K562 (cell line): ENCODE data around the gene SLC4A2. TPM values are rescaled to one million over a fixed set of nuclear protein-coding genes. Genes with fewer than 3 reads are reported as not detected.

Experiments used
- ATAC-seq: fragments of 200-7000 bp; cut with Tn5 transposase; 3 replicates; pipeline ENCODE4 v1.9.1; 2020; ENCODE audit warnings: moderate library complexity
- BruUV-seq: library from RNA; stranded (reverse); fragments of 400-500 nt; replicated peaks from 2 replicates; lab custom pipeline; 2021; lab: Mats Ljungman, UMichigan
- CTCF ChIA-PET: fragments of 300-600 bp; formaldehyde crosslinking; extraction: SDS; loops from one replicate; lab custom pipeline; 2021; ENCODE audit warnings: low intra/inter-chr PET ratio; lab: Yijun Ruan, JAX
- POLR2A ChIA-PET: fragments of 300-600, 350-650 bp; sonication (Branson Sonifier 250); formaldehyde crosslinking; extraction: SDS; loops from one replicate; lab custom pipeline; 2021; ENCODE audit warnings: antibody characterized with exemption, inconsistent platforms; lab: Yijun Ruan, JAX
- DNase-seq, 4 experiments: peaks; one replicate each; pipeline versions ENCODE4 v3.0.0 to v3.0.0-alpha.2; 2011 to 2018; ENCODE audit warnings: low spot score in 3 of 4, mixed read lengths in 3 of 4; ENCODE audit errors: extremely low read depth in 1 of 4
- FAIRE-seq: peaks from 2 replicates; lab custom pipeline; 2011; peaks lifted over from hg19 to GRCh38; lab: Jason Lieb, UNC
- H2AFZ ChIP-seq: 2 replicates; pipeline ENCODE4 v1.6.0; 2011; ENCODE audit warnings: low read depth, low read length, control low read depth, inconsistent platforms
- H3K27ac ChIP-seq: fragments of 200-600 bp; 3 replicates; pipeline ENCODE4 v1.8.0; 2011; ENCODE audit warnings: low read depth, mild to moderate bottlenecking, control low read depth, inconsistent platforms, low read length, moderate library complexity, mixed read lengths; ENCODE audit errors: extremely low read depth
- H3K27me3 ChIP-seq, 2 experiments: fragments of 300-600 bp in 1 of 2; 2 replicates in 1 of 2; 3 replicates in 1 of 2; pipeline versions ENCODE4 v1.6.0 to v1.8.0; 2011; ENCODE audit warnings: inconsistent platforms in 2 of 2, low read length in 2 of 2, mild to moderate bottlenecking in 1 of 2, mixed read lengths in 1 of 2, moderate library complexity in 1 of 2; ENCODE audit not compliant: control insufficient read depth in 2 of 2, insufficient read depth in 2 of 2
- H3K36me3 ChIP-seq: fragments of 300-600 bp; 3 replicates; pipeline ENCODE4 v1.8.0; 2011; ENCODE audit warnings: mild to moderate bottlenecking, low read length, inconsistent platforms; ENCODE audit not compliant: control insufficient read depth, insufficient read depth
- H3K4me1 ChIP-seq, 2 experiments: fragments of 200-600 bp in 1 of 2; replicated peaks in 1 of 2; 2 replicates in 1 of 2; 3 replicates in 1 of 2; pipeline versions ENCODE4 v1.5.1 to v1.8.0; 2011; ENCODE audit warnings: inconsistent platforms in 2 of 2, low read length in 2 of 2, mild to moderate bottlenecking in 1 of 2, mixed read lengths in 1 of 2, moderate library complexity in 1 of 2; ENCODE audit not compliant: control insufficient read depth in 2 of 2, insufficient read depth in 2 of 2
- H3K4me2 ChIP-seq: 2 replicates; pipeline ENCODE4 v1.6.1; 2011; ENCODE audit warnings: low read length, control low read depth, inconsistent platforms, mixed read lengths; ENCODE audit not compliant: insufficient read depth
- H3K4me3 ChIP-seq: fragments of 200-600 bp; sonication (generic), shearing (Covaris generic); 2 replicates; pipeline ENCODE4 v1.5.1; 2016; ENCODE audit warnings: control low read depth, inconsistent platforms
- H3K79me2 ChIP-seq: fragments of 200-600 bp; 3 replicates; pipeline ENCODE4 v1.8.0; 2011; ENCODE audit warnings: low read length, inconsistent platforms; ENCODE audit not compliant: control insufficient read depth, insufficient read depth
- H3K9ac ChIP-seq, 2 experiments: 2 replicates each; pipeline versions ENCODE4 v1.6.0 to v1.6.1; 2011; ENCODE audit warnings: low read depth in 2 of 2, low read length in 2 of 2, control low read depth in 1 of 2, inconsistent platforms in 1 of 2, mild to moderate bottlenecking in 1 of 2, mixed read lengths in 1 of 2; ENCODE audit not compliant: insufficient read depth in 1 of 2
- H3K9me1 ChIP-seq: one replicate; pipeline ENCODE4 v1.6.0; 2011; ENCODE audit warnings: inconsistent platforms, mild to moderate bottlenecking, low read length, moderate library complexity; ENCODE audit not compliant: control insufficient read depth, insufficient read depth
- H3K9me3 ChIP-seq: replicated peaks from 2 replicates; pipeline ENCODE4 v1.5.1; 2011; ENCODE audit warnings: low read depth, low read length, inconsistent platforms; ENCODE audit not compliant: control insufficient read depth, insufficient read depth
- H4K20me1 ChIP-seq: replicated peaks from 2 replicates; pipeline ENCODE4 v1.6.1; 2011; ENCODE audit warnings: low read length, inconsistent platforms, mixed read lengths; ENCODE audit not compliant: control insufficient read depth, insufficient read depth
- CREB1 ChIP-seq, 2 experiments: sonication (generic) in 1 of 2; formaldehyde crosslinking in 1 of 2; IDR thresholded peaks; 2 replicates each; pipeline versions ENCODE4 v1.6.1 to v1.8.0; 2012 to 2022; ENCODE audit warnings: inconsistent platforms in 1 of 2, mild to moderate bottlenecking in 1 of 2, missing genetic modification reagents in 1 of 2, moderate library complexity in 1 of 2
- CREB3L1 ChIP-seq: fragments of 450-650 bp; IDR thresholded peaks from 2 replicates; pipeline ENCODE4 v1.6.1; 2014; ENCODE audit warnings: low read depth, mild to moderate bottlenecking, moderate library complexity, borderline replicate concordance
- GATA2 ChIP-seq: sonication (generic); formaldehyde crosslinking; IDR thresholded peaks from 2 replicates; pipeline ENCODE4 v1.4.0; 2020; ENCODE audit warnings: mild to moderate bottlenecking, missing genetic modification reagents
- POLR2B ChIP-seq: fragments of 450-650 bp; IDR thresholded peaks from 2 replicates; pipeline ENCODE4 v1.6.1; 2018; ENCODE audit warnings: low read depth; ENCODE audit not compliant: partially characterized antibody
- SNIP1 ChIP-seq: fragments of 450-650 bp; IDR thresholded peaks from 2 replicates; pipeline ENCODE4 v1.7.1; 2017; ENCODE audit warnings: low read depth, mild to moderate bottlenecking
- SRSF7 ChIP-seq: fragments of 200-400 bp; formaldehyde crosslinking; optimal IDR thresholded peaks from 2 replicates; pipeline ENCODE3; 2017; ENCODE audit warnings: mild to moderate bottlenecking, low read depth, low read length
- ZBTB9 ChIP-seq: fragments of 450-650 bp; formaldehyde crosslinking; IDR thresholded peaks from 2 replicates; pipeline ENCODE4 v1.4.0; 2020; ENCODE audit warnings: mild to moderate bottlenecking, moderate library complexity
- ZNF23 ChIP-seq: fragments of 250-450 bp; sonication (Bioruptor Pico); IDR thresholded peaks from 2 replicates; pipeline ENCODE4 v1.4.0; 2020; ENCODE audit warnings: mild to moderate bottlenecking
- ZNF785 ChIP-seq: fragments of 250-450 bp; sonication (Bioruptor Pico); IDR thresholded peaks from 2 replicates; pipeline ENCODE4 v1.4.0; 2020; ENCODE audit warnings: mild to moderate bottlenecking
- WGBS: fragments of 100-300 bp; shearing (Covaris generic); methylation state at CpG from one replicate; pipeline ENCODE4 v1.1.6; 2016; ENCODE audit warnings: low coverage, mixed read lengths; ENCODE audit not compliant: insufficient coverage; ENCODE audit errors: missing lambda C conversion rate; 5-methylcytosine and 5-hydroxymethylcytosine counted together
- in situ Hi-C: fragments of 300-500 bp; cut with MboI; formaldehyde crosslinking; loops from 4 replicates; pipeline ENCODE4 v1.15.0; 2018; ENCODE audit warnings: inconsistent platforms, mixed read lengths
- intact Hi-C: fragments of 100-400 bp; cut with micrococcal nuclease; formaldehyde crosslinking; loops from 2 replicates; pipeline ENCODE4 v1.14.2; 2022
- polyA plus RNA-seq, 8 experiments: library from polyadenylated mRNA; depleted of rRNA in 4 of 8; stranded (reverse) in 5 of 8; unstranded in 3 of 8; fragments of >200 nt; fragmentation: Nextera tagmentation in 2 of 8; fragmentation: Illumina TruSeq in 1 of 8; extraction: Ambion mirVana in 2 of 8; extraction: Trizol in 1 of 8; gene quantifications; 2 replicates each; pipeline versions ENCODE4 v1.2.1 to v1.2.3, GENCODE V29; 2011 to 2014; ENCODE audit warnings: inconsistent platforms in 1 of 8, missing spikeins in 1 of 8
- total RNA-seq, 7 experiments: library from RNA; depleted of rRNA in 6 of 7; stranded (reverse); fragments of >200 nt in 6 of 7; fragmentation: Illumina TruSeq in 2 of 7; extraction: Trizol in 2 of 7; gene quantifications; 2 replicates each; pipeline versions ENCODE4 v1.2.1 to v1.2.3, GENCODE V29; 2011 to 2021; ENCODE audit warnings: low replicate concordance in 1 of 7
- TF ChIP-seq, protein P1 (sequence below): sonication (generic); formaldehyde crosslinking; IDR thresholded peaks from 2 replicates; pipeline ENCODE4 v1.8.0; 2022; ENCODE audit warnings: mild to moderate bottlenecking, missing genetic modification reagents, borderline replicate concordance
- TF ChIP-seq, protein P2 (sequence below): sonication (generic); formaldehyde crosslinking; IDR thresholded peaks from 2 replicates; pipeline ENCODE4 v1.8.0; 2022; ENCODE audit warnings: mild to moderate bottlenecking, missing genetic modification reagents

SLC4A2 gene
- total and polyA plus RNA-seq, 9 of the 15 experiments (the other 6 are each of a cell fraction or from before 2014, with no cell fraction given), result 11.4 to 375 (median 130) TPM

GRCh38 chr7:151113344-151114150 lies 54.2 kb downstream of the SLC4A2 start (continued):
- TF ChIP-seq CREB3L1 (no peak), ZNF23 (no peak), ZNF785 (no peak), SRSF7 (no peak)

GRCh38 chr7:151114151-151115090 lies 55.0 kb downstream of the SLC4A2 start:
- Histone ChIP-seq H3K9me3 (no peaks in the 10 kb centered on the region), H3K9me1 (peaks cover 13% of the 10 kb centered on the region), H4K20me1 (peaks cover 68% of the 10 kb centered on the region), H3K27ac (peak overlapping the region; percentile 56; the same call in 1 of the 3 replicates), H3K79me2 (peaks cover 65% of the 10 kb centered on the region), H3K4me1 (peaks cover 32 to 70% of the 10 kb centered on the region in 2 experiments), H3K27me3 (no peaks in the 10 kb centered on the region), H3K9ac (peak overlapping the region in 1 of 2 experiments; percentile 49; a peak in 2 of 4 replicates), H3K4me2 (peak overlapping the region; percentile 22; the same call in 1 of the 2 replicates), H3K36me3 (peaks cover 66% of the 10 kb centered on the region; the same call in 2 of the 3 replicates), H2AFZ (no peak overlapping the region), H3K4me3 (no peak overlapping the region)
- intact Hi-C loops, result loop anchor here (5.0 kb wide), 2 partner anchors 152 to 217 kb away; no protein-coding TSS in a partner anchor
- BruUV-seq, result no TSS peak
- ChIA-PET CTCF (interaction anchor here (0.6 kb wide), 1 partner anchor 54 kb away, joined by 6 read pairs; no protein-coding TSS in a partner anchor), POLR2A (no interaction called here)
- DNase-seq (no peak), FAIRE-seq (no peak), ATAC-seq (no peak)
- 83% methylated on average over 32 of the region's 101 CpGs for WGBS
- in situ Hi-C loops, result no loop called here
- no peak for TF ChIP-seq ZBTB9 (CRISPR knock-in tag)
- TF ChIP-seq SNIP1, result no peak
- TF ChIP-seq, protein P1, sequence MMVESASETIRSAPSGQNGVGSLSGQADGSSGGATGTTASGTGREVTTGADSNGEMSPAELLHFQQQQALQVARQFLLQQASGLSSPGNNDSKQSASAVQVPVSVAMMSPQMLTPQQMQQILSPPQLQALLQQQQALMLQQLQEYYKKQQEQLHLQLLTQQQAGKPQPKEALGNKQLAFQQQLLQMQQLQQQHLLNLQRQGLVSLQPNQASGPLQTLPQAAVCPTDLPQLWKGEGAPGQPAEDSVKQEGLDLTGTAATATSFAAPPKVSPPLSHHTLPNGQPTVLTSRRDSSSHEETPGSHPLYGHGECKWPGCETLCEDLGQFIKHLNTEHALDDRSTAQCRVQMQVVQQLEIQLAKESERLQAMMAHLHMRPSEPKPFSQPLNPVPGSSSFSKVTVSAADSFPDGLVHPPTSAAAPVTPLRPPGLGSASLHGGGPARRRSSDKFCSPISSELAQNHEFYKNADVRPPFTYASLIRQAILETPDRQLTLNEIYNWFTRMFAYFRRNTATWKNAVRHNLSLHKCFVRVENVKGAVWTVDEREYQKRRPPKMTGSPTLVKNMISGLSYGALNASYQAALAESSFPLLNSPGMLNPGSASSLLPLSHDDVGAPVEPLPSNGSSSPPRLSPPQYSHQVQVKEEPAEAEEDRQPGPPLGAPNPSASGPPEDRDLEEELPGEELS (CRISPR knock-in tag), result 0 out of 2 replicates have a peak, but pooled peaks have one; percentile 48
- no peak for TF ChIP-seq CREB1 (IDR thresholded peaks at IDR 0.05)
- TF ChIP-seq CREB1 (CRISPR knock-in tag; IDR thresholded peaks at IDR 0.05), result peak; percentile 34; the same call in 1 of the 2 replicates
- 0 out of 2 replicates have a peak, but pooled peaks have one; percentile 39 for TF ChIP-seq GATA2 (CRISPR knock-in tag)
- no peak for TF ChIP-seq POLR2B
- TF ChIP-seq, protein P2, sequence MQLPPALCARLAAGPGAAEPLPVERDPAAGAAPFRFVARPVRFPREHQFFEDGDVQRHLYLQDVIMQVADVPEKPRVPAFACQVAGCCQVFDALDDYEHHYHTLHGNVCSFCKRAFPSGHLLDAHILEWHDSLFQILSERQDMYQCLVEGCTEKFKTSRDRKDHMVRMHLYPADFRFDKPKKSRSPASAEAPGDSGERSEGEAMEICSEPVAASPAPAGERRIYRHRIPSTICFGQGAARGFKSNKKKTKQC (CRISPR knock-in tag), result 0 out of 2 replicates have a peak, but pooled peaks have one; percentile 51
